ENCODE results near the gene ZFP36L2.

GRCh38 chr2:43254331-43254730 is 27.9 kb upstream of the ZFP36L2 start:
- TF ChIP-seq EZH2 (IDR thresholded peaks at IDR 0.05; ENCODE audit: insufficient read depth, poor library complexity, severe bottlenecking) = no peak
- no peak for TF ChIP-seq EZH2phosphoT487 (IDR thresholded peaks at IDR 0.05; ENCODE audit: insufficient read depth, low read depth)

Measured in GM23248 (cell line).